ENCODE measurements around the gene APOC1.
"Not testable (repeated sequence)": the region's sequence is repeated elsewhere in the genome, so short reads cannot be mapped to it uniquely, and the experiment has no call there.

Gene APOC1

GRCh38 chr19:44908074-44908835 is 6.2 kb upstream of the APOC1 start:
- no peak overlapping the region for H3K27ac ChIP-seq (ENCODE audit: low read length, poor library complexity, severe bottlenecking)

GRCh38 chr19:44908836-44909261 is 5.6 kb upstream of the APOC1 start:
- no peaks in the 10 kb centered on the region for H3K9me3 ChIP-seq (ENCODE audit: control insufficient read depth, low read length)
- H2BK12ac ChIP-seq (ENCODE audit: low read length in 2 of 2): no peak overlapping the region
- no peak overlapping the region for H3K23ac ChIP-seq (ENCODE audit: low read length in 2 of 2)
- H2AK5ac ChIP-seq (ENCODE audit: low read length, severe bottlenecking): no peak overlapping the region
- no peak overlapping the region for H3K4me2 ChIP-seq (ENCODE audit: low read length, poor library complexity, severe bottlenecking)
- peaks cover 24% of the 10 kb centered on the region for H3K4me1 ChIP-seq (ENCODE audit: control insufficient read depth, insufficient read depth, low read depth, low read length)
- H2BK15ac ChIP-seq (ENCODE audit: low read depth, poor library complexity, severe bottlenecking): no peak overlapping the region
- no peak overlapping the region for H3K4me3 ChIP-seq (ENCODE audit: insufficient read depth in 1 of 2, low read depth in 1 of 2, low read length in 2 of 2)
- H3K79me1 ChIP-seq (replicated peaks; ENCODE audit: low read length, poor library complexity, severe bottlenecking): no peaks in the 10 kb centered on the region
- no peak overlapping the region for H3K9ac ChIP-seq (ENCODE audit: low read length)
- no peak overlapping the region for H4K8ac ChIP-seq (ENCODE audit: low read length)
- H2AFZ ChIP-seq (ENCODE audit: low read depth, low read length): no peak overlapping the region
- no peak for DNase-seq
- WGBS: 95% methylated on average over 38 of the region's 44 CpGs
- no peak overlapping the region for H3K18ac ChIP-seq (ENCODE audit: low read depth in 1 of 2, low read length in 2 of 2)
- H3K27me3 ChIP-seq (ENCODE audit: control insufficient read depth in 1 of 2, insufficient read depth in 1 of 2, low read length in 2 of 2): peaks cover 0 to 10% of the 10 kb centered on the region in 2 experiments
- no peak overlapping the region for H3K14ac ChIP-seq (ENCODE audit: low read length in 2 of 2)
- H3K36me3 ChIP-seq (ENCODE audit: control insufficient read depth in 1 of 2, insufficient read depth in 2 of 2, low read depth in 1 of 2, low read length in 2 of 2): peaks cover 0 to 20% of the 10 kb centered on the region in 2 experiments
- H4K91ac ChIP-seq (ENCODE audit: low read length): no peak overlapping the region
- no peak overlapping the region for H3K4ac ChIP-seq (ENCODE audit: low read depth in 1 of 2, low read length in 2 of 2)
- no peak overlapping the region for H2BK5ac ChIP-seq (ENCODE audit: low read depth, low read length, poor library complexity, severe bottlenecking)
- H3K27ac ChIP-seq (ENCODE audit: low read length, poor library complexity, severe bottlenecking): no peak overlapping the region
- no peak overlapping the region for H2BK120ac ChIP-seq (ENCODE audit: low read depth, low read length)

More at GRCh38 chr19:44908074-44908835, 6.2 kb upstream of the APOC1 start:
- Histone ChIP-seq H3K4me2 (ENCODE audit: low read length, poor library complexity, severe bottlenecking) (no peak overlapping the region), H2BK120ac (ENCODE audit: low read depth, low read length) (no peak overlapping the region), H2BK5ac (ENCODE audit: low read depth, low read length, poor library complexity, severe bottlenecking) (no peak overlapping the region), H3K27me3 (ENCODE audit: control insufficient read depth in 1 of 2, insufficient read depth in 1 of 2, low read length in 2 of 2) (peaks cover 0 to 10% of the 10 kb centered on the region in 2 experiments), H3K9me3 (ENCODE audit: control insufficient read depth, low read length) (no peaks in the 10 kb centered on the region), H3K4me3 (ENCODE audit: insufficient read depth in 1 of 2, low read depth in 1 of 2, low read length in 2 of 2) (no peak overlapping the region), H2BK12ac (ENCODE audit: low read length in 2 of 2) (no peak overlapping the region), H3K18ac (ENCODE audit: low read depth in 1 of 2, low read length in 2 of 2) (no peak overlapping the region), H2AFZ (ENCODE audit: low read depth, low read length) (no peak overlapping the region), H3K4me1 (ENCODE audit: control insufficient read depth, insufficient read depth, low read depth, low read length) (peaks cover 24% of the 10 kb centered on the region), H3K9ac (ENCODE audit: low read length) (no peak overlapping the region), H3K23ac (ENCODE audit: low read length in 2 of 2) (peak overlapping the region in 1 of 2 experiments; percentile 15), H4K8ac (ENCODE audit: low read length) (no peak overlapping the region), H4K91ac (ENCODE audit: low read length) (no peak overlapping the region), H2AK5ac (ENCODE audit: low read length, severe bottlenecking) (no peak overlapping the region), H3K4ac (ENCODE audit: low read depth in 1 of 2, low read length in 2 of 2) (no peak overlapping the region), H3K79me1 (replicated peaks; ENCODE audit: low read length, poor library complexity, severe bottlenecking) (no peaks in the 10 kb centered on the region), H3K14ac (ENCODE audit: low read length in 2 of 2) (no peak overlapping the region), H3K36me3 (ENCODE audit: control insufficient read depth in 1 of 2, insufficient read depth in 2 of 2, low read depth in 1 of 2, low read length in 2 of 2) (peaks cover 0 to 21% of the 10 kb centered on the region in 2 experiments), H2BK15ac (ENCODE audit: low read depth, poor library complexity, severe bottlenecking) (no peak overlapping the region)
- no peak for DNase-seq
- 95% methylated on average over 46 of the region's 46 CpGs for WGBS

GRCh38 chr19:44909775-44910174 is 4.6 kb upstream of the APOC1 start:
- Histone ChIP-seq H3K18ac (ENCODE audit: low read depth in 1 of 2, low read length in 2 of 2) (no peak overlapping the region), H3K4me1 (ENCODE audit: control insufficient read depth, insufficient read depth, low read depth, low read length) (peaks cover 29% of the 10 kb centered on the region), H3K14ac (ENCODE audit: low read length in 2 of 2) (no peak overlapping the region), H3K36me3 (ENCODE audit: control insufficient read depth in 1 of 2, insufficient read depth in 2 of 2, low read depth in 1 of 2, low read length in 2 of 2) (peaks cover 0 to 15% of the 10 kb centered on the region in 2 experiments), H2BK15ac (ENCODE audit: low read depth, poor library complexity, severe bottlenecking) (no peak overlapping the region), H3K9me3 (ENCODE audit: control insufficient read depth, low read length) (no peaks in the 10 kb centered on the region), H3K9ac (ENCODE audit: low read length) (peak overlapping the region; percentile 18), H3K79me1 (replicated peaks; ENCODE audit: low read length, poor library complexity, severe bottlenecking) (no peaks in the 10 kb centered on the region), H3K4me3 (ENCODE audit: insufficient read depth in 1 of 2, low read depth in 1 of 2, low read length in 2 of 2) (no peak overlapping the region), H4K8ac (ENCODE audit: low read length) (no peak overlapping the region), H2AFZ (ENCODE audit: low read depth, low read length) (no peak overlapping the region), H3K27ac (ENCODE audit: low read length, poor library complexity, severe bottlenecking) (no peak overlapping the region), H2AK5ac (ENCODE audit: low read length, severe bottlenecking) (no peak overlapping the region), H3K27me3 (ENCODE audit: control insufficient read depth in 1 of 2, insufficient read depth in 1 of 2, low read length in 2 of 2) (peaks cover 0 to 10% of the 10 kb centered on the region in 2 experiments), H4K91ac (ENCODE audit: low read length) (no peak overlapping the region), H2BK5ac (ENCODE audit: low read depth, low read length, poor library complexity, severe bottlenecking) (no peak overlapping the region), H2BK120ac (ENCODE audit: low read depth, low read length) (no peak overlapping the region), H3K4me2 (ENCODE audit: low read length, poor library complexity, severe bottlenecking) (no peak overlapping the region), H3K4ac (ENCODE audit: low read depth in 1 of 2, low read length in 2 of 2) (no peak overlapping the region), H2BK12ac (ENCODE audit: low read length in 2 of 2) (no peak overlapping the region), H3K23ac (ENCODE audit: low read length in 2 of 2) (no peak overlapping the region)
- DNase-seq: no peak
- 94% methylated on average over 3 of the region's 5 CpGs for WGBS

GRCh38 chr19:44911896-44912295 is 2.5 kb upstream of the APOC1 start:
- H3K9me3 ChIP-seq (ENCODE audit: control insufficient read depth, low read length); H2BK5ac ChIP-seq (ENCODE audit: low read depth, low read length, poor library complexity, severe bottlenecking); H3K4ac ChIP-seq (ENCODE audit: low read depth in 1 of 2, low read length in 2 of 2); H2AFZ ChIP-seq (ENCODE audit: low read depth, low read length); H3K14ac ChIP-seq (ENCODE audit: low read length in 2 of 2); H3K27ac ChIP-seq (ENCODE audit: low read length, poor library complexity, severe bottlenecking); DNase-seq; H2AK5ac ChIP-seq (ENCODE audit: low read length, severe bottlenecking); H3K27me3 ChIP-seq (ENCODE audit: control insufficient read depth in 1 of 2, insufficient read depth in 1 of 2, low read length in 2 of 2); H2BK12ac ChIP-seq (ENCODE audit: low read length in 2 of 2); H3K4me2 ChIP-seq (ENCODE audit: low read length, poor library complexity, severe bottlenecking); H3K4me3 ChIP-seq (ENCODE audit: insufficient read depth in 1 of 2, low read depth in 1 of 2, low read length in 2 of 2); H3K79me1 ChIP-seq (replicated peaks; ENCODE audit: low read length, poor library complexity, severe bottlenecking); H4K8ac ChIP-seq (ENCODE audit: low read length); H2BK120ac ChIP-seq (ENCODE audit: low read depth, low read length); H3K18ac ChIP-seq (ENCODE audit: low read depth in 1 of 2, low read length in 2 of 2); H3K9ac ChIP-seq (ENCODE audit: low read length); H3K23ac ChIP-seq (ENCODE audit: low read length in 2 of 2): not testable (repeated sequence)
- Histone ChIP-seq H3K36me3 (ENCODE audit: control insufficient read depth in 1 of 2, insufficient read depth in 2 of 2, low read depth in 1 of 2, low read length in 2 of 2) (peaks cover 0 to 15% of the 10 kb centered on the region in 2 experiments), H3K4me1 (ENCODE audit: control insufficient read depth, insufficient read depth, low read depth, low read length) (peaks cover 17% of the 10 kb centered on the region), H2BK15ac (ENCODE audit: low read depth, poor library complexity, severe bottlenecking) (peak overlapping the region; percentile 89), H4K91ac (ENCODE audit: low read length) (peak overlapping the region; percentile 18)
- 99% methylated on average over 5 of the region's 6 CpGs for WGBS

All from mesenchymal stem cell (in vitro differentiated cells and primary cell).